ENCODE results near the gene TMEM134. TPM values are rescaled to one million over a fixed set of nuclear protein-coding genes. Genes with fewer than 3 reads are reported as not detected.

Gene TMEM134
- polyA plus RNA-seq, 10 donors, result 38.7 to 57.6 (median 46.3) TPM

DNA sequence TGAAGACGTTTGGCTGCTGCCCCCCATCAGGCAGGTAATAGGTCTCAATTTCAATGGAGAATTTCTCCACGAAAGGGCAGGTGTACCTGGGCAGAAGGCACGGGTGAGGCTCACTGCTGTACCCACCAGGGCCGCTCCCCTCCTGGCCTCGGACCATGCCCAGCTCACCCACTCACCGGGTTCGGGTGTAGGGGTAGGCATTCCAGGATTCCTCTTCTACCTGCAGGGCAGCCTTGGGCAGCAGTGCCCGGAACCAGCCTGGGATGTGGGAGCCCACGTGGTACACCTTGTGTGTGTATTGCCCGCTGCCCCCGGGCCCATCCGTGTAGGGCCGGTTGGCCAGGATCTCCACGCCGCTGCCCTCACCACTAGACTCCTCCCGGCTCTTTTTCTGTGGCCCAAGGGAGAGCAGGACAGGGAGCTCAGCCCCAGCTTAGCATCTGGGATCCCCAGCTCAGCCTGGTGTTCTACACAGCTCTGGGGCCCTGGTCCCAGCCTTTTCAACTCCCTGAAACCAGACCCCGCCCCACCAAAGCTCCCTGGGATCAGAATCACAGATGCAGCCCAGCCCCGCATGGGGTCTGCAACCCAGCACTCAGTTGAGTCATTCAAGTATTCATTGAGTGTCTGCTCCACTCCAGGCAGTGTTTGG is 33.4 kb upstream of the TMEM134 start:
- no peak for DNase-seq

DNA sequence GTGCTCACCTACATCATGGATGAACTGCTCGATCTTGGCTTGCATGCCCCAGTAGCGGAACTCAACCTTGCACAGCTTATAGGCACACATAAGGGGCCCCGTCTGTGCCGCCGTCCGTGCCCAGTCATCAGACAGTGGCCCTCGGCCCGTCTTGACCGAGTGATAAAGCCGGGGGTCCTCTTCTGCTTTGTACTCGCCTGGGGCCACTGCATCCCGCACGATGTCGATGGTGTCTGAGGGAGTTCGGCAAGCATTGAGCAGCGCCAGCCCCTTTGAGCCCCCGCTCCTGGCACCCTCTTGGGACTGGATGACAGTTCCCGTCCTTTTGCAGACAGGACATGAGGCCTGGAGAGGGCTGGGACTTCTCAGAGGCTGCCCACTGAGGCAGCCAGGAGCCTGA is 32.8 kb upstream of the TMEM134 start:
- DNase-seq, result no peak

DNA sequence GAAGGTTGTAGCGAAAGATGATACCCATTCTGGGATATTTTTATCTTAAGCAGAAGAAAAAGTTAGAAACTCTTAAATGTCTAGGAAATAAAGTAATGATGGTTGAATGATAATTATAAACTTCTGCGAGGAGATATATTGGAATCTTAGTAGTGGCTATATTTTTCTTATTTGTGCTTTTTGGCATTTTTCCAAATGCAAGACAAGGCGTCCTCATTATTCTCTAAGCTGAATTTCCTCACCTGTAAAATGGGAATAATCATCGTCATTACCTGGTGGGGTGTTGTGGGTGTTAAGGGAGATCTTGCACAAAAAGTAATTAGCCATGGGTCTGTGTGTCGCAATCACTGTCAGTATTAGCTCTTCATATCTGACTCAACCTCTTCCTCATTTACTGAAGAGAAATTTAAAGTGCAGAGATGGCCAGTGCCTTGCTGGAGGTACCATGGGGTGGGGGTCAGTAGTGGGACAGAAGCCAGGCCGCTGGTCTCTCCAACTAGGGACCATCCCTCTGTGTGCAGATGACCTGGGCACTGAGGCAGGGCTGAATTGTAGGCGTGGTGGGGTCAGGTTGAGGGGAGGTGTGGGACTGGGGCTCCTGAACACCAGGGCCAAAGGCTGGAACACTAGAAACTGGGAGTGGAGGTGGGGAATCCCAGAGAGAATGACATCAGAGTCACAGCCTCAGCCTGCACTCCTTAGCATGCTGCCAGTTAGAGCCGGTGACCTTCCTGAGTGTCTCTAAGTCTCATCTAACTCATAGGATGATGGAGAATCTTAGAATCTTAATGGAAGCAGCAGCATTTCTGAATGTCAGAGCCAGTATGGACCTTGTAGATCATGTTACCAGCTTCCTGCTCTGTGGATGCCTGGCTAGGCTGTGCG is 32.0 kb upstream of the TMEM134 start:
- DNase-seq, result no peak

DNA sequence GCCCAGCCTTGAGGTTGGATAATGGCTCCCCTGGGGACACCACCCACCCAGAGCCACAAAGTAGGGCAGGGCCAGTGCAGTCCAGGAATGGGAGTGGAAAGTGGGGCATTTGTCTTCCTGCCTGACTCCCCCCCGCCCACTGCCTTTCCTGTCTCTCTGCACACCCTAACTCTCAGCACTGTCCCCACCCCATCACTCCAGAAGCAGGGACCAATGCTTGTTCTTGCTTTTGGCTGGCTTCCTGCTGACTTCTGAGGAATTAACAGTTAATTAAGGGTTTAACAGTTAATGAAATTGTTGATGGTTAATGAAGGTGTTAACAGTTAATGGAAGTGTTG is 31.4 kb upstream of the TMEM134 start:
- DNase-seq, result no peak

DNA sequence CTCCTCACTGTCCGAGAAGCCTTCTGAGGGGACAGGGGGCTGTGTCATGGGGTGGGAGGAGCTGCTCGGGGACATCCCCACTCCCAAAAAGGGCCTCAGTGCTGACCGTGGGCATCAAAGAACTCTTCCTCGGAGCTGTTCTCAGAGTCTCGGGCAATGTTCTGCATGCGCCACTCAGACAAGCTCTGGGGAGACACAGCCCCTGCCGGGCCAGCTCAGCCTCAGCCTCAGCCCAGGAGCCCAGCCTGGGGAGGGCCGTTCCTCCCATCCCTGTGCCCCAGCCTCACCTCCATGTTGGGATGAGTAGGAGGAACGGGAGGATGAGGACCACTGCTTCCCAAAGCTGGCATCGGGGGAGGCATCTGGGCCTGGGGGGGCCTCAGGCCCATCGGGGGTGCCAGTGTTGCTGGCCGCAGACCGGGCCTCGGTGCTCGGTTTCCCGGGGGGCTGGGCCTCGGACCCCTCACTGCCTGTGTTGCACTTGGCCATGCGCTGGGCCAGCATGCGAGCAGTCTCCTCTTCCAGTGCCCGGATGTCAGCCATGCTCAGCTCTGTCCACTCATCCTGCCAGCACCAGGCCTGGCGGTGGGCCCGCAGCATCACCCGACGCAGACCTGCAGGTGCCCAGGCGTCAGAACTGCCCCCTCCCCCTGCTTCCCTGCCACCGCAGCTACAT is 30.9 kb upstream of the TMEM134 start:
- no peak for DNase-seq

DNA sequence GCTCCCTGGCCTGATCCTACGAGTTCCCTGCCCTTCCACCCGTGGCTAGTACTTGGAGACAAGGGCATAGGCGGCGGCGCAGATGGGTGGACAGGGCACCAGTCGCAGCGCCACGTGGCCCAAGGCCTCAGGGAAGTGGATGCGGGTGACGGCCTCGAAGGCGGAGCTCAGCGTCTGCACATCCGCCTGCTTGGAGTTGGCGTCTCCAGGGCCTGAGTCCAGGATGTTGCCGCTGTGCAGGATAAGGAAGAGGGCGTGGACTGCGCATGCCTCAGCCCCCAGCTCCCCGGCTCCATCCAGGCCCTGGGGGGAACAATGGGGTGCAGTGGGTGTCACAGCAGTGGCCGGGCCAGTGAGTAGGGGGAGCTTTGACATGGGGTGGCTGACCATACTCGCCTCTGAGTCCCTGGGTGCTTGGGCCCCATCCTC is 29.5 kb upstream of the TMEM134 start:
- no peak for DNase-seq

DNA sequence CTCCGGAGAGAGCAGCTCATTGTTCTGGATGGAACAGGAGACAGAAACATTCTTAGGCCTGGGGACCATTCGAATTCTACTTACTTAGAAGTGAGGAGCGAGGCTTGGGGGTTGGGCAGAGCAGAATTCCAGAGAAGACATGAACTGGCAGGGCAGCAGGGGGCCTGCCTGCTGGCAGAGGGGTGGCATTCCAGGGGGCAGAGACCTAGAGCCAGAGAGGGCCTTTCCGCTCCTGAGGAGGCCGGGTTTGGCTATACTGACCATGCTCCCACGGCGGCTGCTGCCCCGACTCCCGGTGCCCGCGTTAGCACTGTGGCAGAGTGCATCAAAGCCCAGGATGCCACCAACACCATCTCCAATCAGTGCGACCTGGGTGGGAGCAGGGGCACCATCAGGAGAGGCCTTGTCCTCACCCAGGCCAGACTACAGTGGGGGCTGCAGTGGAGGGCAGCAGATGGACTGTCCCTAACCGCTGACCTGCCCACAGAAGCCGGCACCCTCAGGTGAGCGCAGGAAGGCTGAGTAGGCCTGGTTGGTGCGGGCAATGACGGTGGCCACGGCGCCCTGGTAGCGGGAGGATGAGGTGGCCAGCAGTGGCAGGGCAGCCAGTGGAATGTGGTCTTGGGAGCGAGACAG is 28.7 kb upstream of the TMEM134 start:
- no peak for DNase-seq

DNA sequence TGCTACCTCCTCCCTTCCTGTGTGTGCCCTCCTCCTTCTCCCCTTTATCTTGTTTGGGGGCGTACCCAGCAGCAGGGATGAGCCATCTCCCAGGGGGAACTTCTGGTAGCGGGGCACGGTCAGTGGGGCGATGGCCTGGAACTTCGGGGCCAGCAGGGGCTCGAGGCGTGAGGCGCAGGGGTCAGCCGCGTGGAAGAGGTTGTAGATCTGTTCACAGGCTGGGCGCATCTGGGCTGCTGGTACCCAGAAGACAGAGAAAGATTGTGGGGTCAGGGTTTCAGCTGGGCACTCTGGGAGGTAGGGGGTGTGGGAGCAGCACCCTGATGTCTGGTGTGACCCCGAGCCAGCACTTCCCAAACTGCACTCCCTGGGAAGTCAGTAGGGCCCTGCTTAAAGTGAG is 27.1 kb upstream of the TMEM134 start:
- no peak for DNase-seq

DNA sequence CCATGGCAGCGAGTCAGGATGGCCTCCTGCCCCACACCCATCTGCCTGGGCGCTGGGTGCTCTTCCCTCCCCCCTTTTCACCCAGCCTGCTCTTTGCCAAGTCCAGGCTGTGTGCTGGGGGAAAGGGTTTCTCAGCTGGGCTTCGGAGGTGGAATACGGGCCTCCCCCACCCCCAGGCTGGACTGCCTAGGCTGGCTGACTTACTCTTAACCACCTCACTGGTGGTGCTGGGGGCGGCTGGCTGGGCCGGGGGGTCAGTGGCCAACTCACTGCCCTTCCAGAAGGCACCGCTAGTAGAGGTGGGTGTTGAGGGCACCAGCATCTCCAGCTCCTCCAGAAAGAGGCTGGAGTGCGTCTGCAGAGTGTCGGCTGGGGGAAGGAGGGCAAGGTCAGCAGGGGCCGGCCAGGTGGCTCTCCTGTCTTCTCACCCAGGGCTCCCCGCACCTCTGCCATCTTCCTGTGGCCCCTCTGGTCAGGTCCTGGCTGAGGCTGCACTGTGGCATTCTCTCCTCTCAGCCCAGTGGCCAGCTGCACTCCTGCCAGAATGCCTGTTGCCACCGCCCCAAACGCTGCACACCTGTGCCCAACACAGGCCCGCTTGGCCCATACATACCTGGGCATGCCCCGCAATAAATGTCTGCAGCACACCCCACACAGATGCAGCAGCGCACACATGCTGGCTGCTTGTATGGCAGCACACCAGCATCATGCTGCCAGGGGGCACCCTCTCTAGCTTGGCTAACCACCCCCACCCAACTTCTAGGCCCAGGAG is 26.4 kb upstream of the TMEM134 start:
- no peak for DNase-seq

DNA sequence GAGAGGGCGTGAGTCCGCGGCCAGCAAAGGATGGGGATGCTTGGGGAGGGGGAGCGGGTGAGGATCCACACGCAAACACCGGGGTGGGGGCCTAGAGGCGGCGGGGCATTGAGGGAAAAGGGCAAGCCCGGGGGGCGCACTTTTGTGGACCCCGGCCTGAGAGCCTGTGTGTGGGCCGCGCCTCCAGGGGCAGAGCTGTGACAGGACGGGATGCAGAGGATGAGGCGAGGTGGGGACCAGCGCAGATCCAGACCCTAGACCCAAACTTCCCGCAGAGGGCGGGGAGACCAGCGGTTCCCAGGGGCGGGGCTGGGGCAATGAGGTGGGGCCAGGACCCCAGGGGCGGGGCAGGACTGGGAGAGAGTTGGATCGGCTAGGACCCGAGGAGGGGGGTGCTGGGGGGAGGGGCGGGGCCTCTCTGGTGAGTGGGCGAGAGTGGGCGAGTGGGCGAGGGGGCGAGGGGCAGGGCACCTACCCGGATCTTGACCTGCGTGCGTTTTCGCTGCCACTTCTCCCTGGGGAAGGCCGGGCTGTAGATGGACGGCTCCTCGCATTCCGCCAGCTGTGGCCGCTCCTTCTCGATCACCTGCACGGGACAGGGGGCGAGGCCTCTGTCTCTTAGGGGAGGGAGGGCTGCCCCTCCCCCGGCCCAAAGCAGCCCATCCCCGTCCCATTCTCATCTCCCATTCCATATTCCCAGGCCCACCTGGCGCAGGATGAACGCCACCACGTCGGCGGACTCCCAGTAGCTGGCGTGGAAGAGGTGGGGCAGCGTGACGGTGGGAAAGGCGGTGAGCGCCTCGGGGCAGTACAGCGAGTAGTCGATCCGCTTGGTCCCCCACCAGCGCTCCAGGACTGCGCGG is 25.6 kb upstream of the TMEM134 start:
- DNase-seq, result no peak

DNA sequence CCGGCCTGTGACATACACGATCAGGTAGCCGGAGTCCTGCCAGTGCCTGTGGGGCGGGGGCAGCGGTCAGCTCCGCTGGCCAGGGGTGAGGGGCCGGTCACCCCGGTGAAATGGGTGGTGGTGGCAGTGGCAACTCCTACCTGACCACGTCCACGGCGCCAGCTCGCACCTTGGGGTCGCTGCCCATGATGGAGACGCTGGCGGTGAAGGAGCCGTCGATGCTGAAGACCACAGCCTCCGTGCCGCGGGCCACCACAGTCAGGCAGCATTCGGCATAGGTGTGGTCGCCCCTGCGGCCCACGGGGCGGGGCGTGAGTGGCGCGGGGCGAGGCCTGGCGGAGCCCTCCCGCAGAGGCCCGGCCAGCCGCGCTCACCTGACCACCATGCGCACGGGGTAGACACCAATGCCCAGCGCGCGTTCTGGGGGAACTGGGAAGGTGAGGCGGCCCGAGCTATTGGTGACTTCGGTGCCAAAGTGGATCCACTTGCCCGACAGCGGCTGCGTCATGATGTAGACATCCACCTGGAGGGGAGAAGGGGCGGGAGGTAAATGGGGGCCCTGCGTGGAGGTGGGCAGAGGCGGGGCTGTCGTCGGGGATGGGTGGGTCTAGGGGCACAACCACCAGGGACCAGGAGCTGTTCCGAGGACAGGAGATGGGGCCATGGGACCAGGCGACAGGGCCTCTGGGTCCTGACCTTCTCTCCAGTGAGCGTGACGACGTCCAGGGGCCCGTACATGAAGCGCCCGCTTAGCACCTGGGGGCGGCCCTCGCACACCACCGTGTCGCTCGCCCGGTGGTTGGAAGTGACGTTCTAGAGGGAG is 24.7 kb upstream of the TMEM134 start:
- no peak for DNase-seq

DNA sequence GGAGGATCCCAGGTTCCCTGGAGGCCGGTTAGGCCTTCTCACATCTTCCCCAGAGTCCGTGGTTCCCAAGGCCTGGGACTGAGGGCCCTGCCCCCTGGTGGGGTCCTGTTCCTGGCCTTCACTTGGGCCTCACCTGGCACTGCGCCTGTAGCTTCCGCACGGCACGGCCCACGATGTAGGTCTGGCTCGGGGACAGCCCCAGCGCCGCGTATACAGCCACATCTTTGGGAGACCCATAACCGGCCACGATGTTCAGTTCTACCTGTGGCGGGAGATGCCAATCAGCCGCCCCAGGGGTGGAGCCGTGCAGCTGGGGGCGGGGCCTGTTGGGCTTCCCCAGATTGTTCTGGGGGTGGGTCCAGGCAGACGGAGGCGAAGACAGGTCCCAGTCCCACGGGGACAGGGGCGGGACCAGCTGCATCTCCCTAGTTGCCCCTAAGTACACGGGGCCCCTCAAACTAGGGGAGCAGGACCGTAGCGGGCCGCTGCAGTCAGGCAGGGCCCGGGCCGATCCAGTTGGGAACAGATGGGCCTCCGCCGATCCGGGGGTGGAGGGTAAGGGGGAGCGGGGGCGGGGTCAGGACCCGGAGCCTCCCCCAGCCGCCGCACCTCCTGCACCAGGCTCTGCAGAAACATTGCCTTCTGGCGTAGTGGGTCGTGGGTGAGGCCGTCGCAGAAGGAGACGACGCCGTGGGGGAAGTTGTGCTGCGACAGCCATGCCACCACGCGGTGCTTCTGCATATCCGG is 23.9 kb upstream of the TMEM134 start:
- no peak for DNase-seq

DNA sequence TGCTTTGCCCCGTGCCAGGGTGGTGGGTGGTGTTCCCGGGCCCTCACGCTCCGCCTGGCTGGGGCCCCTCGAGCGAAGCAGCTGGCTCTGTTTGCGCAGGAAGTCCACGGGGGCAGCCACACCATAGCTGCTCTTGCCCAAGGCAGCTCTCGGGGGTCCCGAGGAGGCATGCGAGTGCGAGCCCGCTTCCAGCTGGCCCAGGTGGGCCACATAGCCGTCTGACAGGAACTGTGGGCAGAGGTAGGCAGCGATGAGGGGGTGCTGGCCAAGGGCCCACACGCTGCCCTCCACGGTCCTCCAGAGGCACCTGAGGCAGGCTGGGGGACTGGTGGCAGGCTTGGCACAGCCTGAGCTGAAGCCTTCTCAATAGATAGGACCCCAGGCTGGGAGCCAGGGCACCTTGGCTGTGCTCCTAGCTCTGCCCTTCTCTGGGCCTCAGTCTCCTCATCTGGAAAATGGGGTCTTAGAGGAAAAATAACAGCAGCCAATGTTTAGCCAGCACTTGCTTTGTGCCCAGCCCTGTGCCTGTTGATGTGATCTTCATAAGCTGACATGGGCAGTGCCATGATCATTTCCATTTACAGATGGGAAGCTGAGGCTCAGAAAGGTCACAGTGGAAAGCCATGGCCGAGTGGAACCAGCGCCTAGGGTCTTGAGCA is 23.1 kb upstream of the TMEM134 start:
- no peak for DNase-seq

DNA sequence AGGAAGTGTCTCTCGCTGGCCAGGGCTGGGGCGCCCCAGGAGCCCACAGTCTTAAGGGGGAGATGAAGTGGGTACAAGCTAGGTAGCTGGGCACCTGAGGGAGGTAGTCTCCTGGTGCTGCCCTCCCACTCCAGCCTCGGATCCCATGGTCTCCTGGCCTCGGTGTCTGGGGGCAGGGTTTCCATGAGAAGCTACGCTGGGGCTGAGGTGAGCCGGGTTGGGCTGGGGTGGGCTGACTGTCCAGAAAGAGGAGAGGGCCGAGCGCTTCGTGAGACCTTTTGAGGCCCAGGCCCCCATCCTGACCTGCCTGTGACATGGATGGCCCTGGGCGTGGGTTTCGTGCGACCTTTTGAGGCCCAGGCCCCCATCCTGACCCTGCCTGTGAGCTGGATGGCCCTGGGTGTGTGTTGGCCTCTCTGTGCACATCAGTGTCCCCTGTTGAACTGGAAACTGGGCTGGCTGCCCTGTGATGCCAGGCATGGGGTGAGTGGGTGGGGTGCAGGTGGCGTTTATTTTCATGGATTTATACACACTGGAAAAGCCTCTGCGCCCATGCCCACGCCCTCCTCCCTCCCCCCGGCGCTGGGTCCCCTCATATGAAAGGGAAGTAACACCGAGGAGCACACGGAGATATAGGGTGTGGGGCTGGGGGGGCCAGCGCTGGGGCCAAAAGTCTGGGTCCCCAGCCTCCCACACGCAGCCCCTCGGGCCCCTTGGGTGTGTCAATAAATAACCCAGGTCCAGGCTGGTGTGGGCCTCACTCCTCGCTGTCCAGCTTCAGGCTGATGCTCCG is 22.4 kb upstream of the TMEM134 start:
- DNase-seq, result no peak

DNA sequence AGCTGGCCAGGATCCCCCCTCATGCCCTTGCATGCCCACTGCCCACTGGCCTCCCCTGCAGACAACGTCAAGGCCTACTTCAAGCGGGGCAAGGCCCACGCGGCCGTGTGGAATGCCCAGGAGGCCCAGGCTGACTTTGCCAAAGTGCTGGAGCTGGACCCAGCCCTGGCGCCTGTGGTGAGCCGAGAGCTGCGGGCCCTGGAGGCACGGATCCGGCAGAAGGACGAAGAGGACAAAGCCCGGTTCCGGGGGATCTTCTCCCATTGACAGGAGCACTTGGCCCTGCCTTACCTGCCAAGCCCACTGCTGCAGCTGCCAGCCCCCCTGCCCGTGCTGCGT is 21.6 kb upstream of the TMEM134 start:
- no peak for DNase-seq

DNA sequence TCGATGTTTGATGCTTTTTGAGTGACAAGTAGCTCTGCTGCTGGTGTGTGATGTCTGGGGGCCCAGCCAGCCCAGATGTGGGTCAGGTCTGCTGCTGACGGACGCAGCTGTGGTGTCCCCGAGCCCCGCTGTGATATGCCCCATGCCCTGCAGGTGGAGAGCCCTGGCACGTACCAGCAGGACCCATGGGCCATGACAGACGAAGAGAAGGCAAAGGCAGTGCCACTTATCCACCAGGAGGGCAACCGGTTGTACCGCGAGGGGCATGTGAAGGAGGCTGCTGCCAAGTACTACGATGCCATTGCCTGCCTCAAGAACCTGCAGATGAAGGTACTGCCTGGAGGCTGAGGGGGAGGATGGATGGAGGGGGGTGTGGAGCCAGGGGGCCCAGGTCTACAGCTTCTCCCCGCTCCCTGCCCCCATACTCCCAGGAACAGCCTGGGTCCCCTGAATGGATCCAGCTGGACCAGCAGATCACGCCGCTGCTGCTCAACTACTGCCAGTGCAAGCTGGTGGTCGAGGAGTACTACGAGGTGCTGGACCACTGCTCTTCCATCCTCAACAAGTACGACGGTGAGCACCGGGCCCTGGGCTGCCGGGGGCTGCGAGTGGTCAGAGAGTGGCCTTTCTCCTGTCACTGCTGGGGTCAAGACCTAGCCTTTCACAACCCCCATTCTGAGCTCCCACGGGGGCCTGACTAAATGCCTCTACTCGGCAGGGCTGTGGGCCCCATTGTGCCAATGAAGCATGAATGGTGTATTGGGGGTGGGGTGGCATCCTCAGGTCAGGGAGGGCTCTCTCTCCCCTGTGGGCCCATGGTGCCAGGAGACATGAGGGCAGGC is 21.1 kb upstream of the TMEM134 start:
- no peak for DNase-seq

Data from muscle of back (tissue), 11 donors.